Astrocyte (in vitro differentiated cells and primary cell): ENCODE results near the gene PCDHGB6. TPM values are rescaled to one million over a fixed set of nuclear protein-coding genes. Genes with fewer than 3 reads are reported as not detected.
A peak's percentile ranks its signal among the peaks of the same experiment; 100 is the strongest.
"Not testable (repeated sequence)": the region's sequence is repeated elsewhere in the genome, so short reads cannot be mapped to it uniquely, and the experiment has no call there.

Experiments
- DNase-seq: peaks from one replicate; pipeline ENCODE4 v3.0.0-alpha.2; 2010; ENCODE audit warnings: low read depth
- FAIRE-seq: peaks from 2 replicates; lab custom pipeline; 2011; peaks lifted over from hg19 to GRCh38; lab: Jason Lieb, UNC
- H2AFZ ChIP-seq: 2 replicates; pipeline ENCODE4 v1.6.0; 2012; ENCODE audit warnings: low read depth, low read length, inconsistent platforms
- H3K27ac ChIP-seq: 2 replicates; pipeline ENCODE4 v1.5.1; 2011; ENCODE audit warnings: low read depth, low read length, inconsistent platforms
- H3K27me3 ChIP-seq: 2 replicates; pipeline ENCODE4 v1.6.0; 2011; ENCODE audit warnings: low read length, inconsistent platforms; ENCODE audit not compliant: insufficient read depth
- H3K36me3 ChIP-seq: 2 replicates; pipeline ENCODE4 v1.5.1; 2011; ENCODE audit warnings: low read length, inconsistent platforms; ENCODE audit not compliant: insufficient read depth
- H3K4me1 ChIP-seq: 2 replicates; pipeline ENCODE4 v1.5.1; 2011; ENCODE audit warnings: low read length, inconsistent platforms; ENCODE audit not compliant: insufficient read depth
- H3K4me2 ChIP-seq: 2 replicates; pipeline ENCODE4 v1.6.0; 2012; ENCODE audit warnings: low read length, inconsistent platforms
- H3K4me3 ChIP-seq: 2 replicates; pipeline ENCODE4 v1.5.1; 2011; ENCODE audit warnings: low read depth, mild to moderate bottlenecking, low read length, inconsistent platforms; ENCODE audit not compliant: insufficient read depth
- H3K79me2 ChIP-seq: 2 replicates; pipeline ENCODE4 v1.6.0; 2012; ENCODE audit warnings: mild to moderate bottlenecking, low read length, inconsistent platforms; ENCODE audit not compliant: insufficient read depth
- H3K9ac ChIP-seq: 2 replicates; pipeline ENCODE4 v1.6.0; 2012; ENCODE audit warnings: mild to moderate bottlenecking, low read length, inconsistent platforms
- H3K9me3 ChIP-seq: 2 replicates; pipeline ENCODE4 v1.5.1; 2012; ENCODE audit warnings: low read depth, mild to moderate bottlenecking, low read length, inconsistent platforms; ENCODE audit not compliant: insufficient read depth
- H4K20me1 ChIP-seq: 2 replicates; pipeline ENCODE4 v1.6.0; 2012; ENCODE audit warnings: low read length, inconsistent platforms; ENCODE audit not compliant: insufficient read depth
- H3K27ac Mint-ChIP-seq: one replicate; pipeline ENCODE4 v1.8.0; 2021; ENCODE audit warnings: mild to moderate bottlenecking, mixed read lengths; ENCODE audit not compliant: unreplicated experiment
- H3K27me3 Mint-ChIP-seq: one replicate; pipeline ENCODE4 v1.8.0; 2021; ENCODE audit warnings: low read depth, mixed read lengths; ENCODE audit not compliant: unreplicated experiment
- H3K36me3 Mint-ChIP-seq: one replicate; pipeline ENCODE4 v1.8.0; 2021; ENCODE audit warnings: low read depth, mixed read lengths; ENCODE audit not compliant: unreplicated experiment
- H3K4me1 Mint-ChIP-seq: one replicate; pipeline ENCODE4 v1.8.0; 2021; ENCODE audit warnings: low read depth, mixed read lengths; ENCODE audit not compliant: unreplicated experiment
- H3K4me3 Mint-ChIP-seq: one replicate; pipeline ENCODE4 v1.8.0; 2021; ENCODE audit warnings: mild to moderate bottlenecking, moderate library complexity, mixed read lengths; ENCODE audit not compliant: unreplicated experiment
- H3K9me3 Mint-ChIP-seq: one replicate; pipeline ENCODE4 v1.8.0; 2021; ENCODE audit warnings: mild to moderate bottlenecking, mixed read lengths; ENCODE audit not compliant: unreplicated experiment
- EZH2 ChIP-seq: IDR thresholded peaks from 2 replicates; pipeline ENCODE4 v1.6.1; 2012; ENCODE audit warnings: mild to moderate bottlenecking, low read length, inconsistent platforms; ENCODE audit not compliant: insufficient read depth
- total RNA-seq: library from RNA; stranded (reverse); gene quantifications from 2 replicates; pipeline ENCODE4 v1.2.1, GENCODE V29; 2021
- TF ChIP-seq, protein P1 (sequence below): IDR thresholded peaks from 2 replicates; pipeline ENCODE4 v1.5.1; 2011; ENCODE audit warnings: low read depth, mild to moderate bottlenecking, inconsistent platforms, low read length, moderate library complexity; ENCODE audit not compliant: insufficient read depth

PCDHGB6 gene
- total RNA-seq, 1 donor from 2014 or later, result 18.4 TPM

DNA sequence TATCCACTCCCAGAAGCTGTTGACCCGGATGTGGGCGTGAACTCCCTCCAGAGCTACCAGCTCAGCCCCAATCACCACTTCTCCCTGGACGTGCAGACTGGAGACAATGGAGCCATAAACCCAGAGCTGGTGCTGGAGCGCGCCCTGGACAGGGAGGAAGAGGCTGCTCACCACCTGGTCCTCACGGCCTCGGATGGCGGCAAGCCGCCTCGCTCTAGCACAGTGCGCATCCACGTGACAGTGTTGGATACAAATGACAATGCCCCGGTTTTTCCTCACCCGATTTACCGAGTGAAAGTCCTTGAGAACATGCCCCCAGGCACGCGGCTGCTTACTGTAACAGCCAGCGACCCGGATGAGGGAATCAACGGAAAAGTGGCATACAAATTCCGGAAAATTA, 14.6 kb upstream of the PCDHGB6 start:
- no peak overlapping the region for H3K4me2 ChIP-seq
- TF ChIP-seq, protein P1, sequence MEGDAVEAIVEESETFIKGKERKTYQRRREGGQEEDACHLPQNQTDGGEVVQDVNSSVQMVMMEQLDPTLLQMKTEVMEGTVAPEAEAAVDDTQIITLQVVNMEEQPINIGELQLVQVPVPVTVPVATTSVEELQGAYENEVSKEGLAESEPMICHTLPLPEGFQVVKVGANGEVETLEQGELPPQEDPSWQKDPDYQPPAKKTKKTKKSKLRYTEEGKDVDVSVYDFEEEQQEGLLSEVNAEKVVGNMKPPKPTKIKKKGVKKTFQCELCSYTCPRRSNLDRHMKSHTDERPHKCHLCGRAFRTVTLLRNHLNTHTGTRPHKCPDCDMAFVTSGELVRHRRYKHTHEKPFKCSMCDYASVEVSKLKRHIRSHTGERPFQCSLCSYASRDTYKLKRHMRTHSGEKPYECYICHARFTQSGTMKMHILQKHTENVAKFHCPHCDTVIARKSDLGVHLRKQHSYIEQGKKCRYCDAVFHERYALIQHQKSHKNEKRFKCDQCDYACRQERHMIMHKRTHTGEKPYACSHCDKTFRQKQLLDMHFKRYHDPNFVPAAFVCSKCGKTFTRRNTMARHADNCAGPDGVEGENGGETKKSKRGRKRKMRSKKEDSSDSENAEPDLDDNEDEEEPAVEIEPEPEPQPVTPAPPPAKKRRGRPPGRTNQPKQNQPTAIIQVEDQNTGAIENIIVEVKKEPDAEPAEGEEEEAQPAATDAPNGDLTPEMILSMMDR, result no peak
- no peak for TF ChIP-seq EZH2
- FAIRE-seq (no peak), DNase-seq (no peak)
- Mint-ChIP-seq H3K27ac (no peak overlapping the region), H3K36me3 (peaks cover 26% of the 10 kb centered on the region), H3K4me1 (peaks cover 1% of the 10 kb centered on the region), H3K27me3 (no peaks in the 10 kb centered on the region), H3K9me3 (peaks cover 42% of the 10 kb centered on the region), H3K4me3 (no peak overlapping the region)
- no peaks in the 10 kb centered on the region for H3K36me3 ChIP-seq
- no peaks in the 10 kb centered on the region for H3K79me2 ChIP-seq
- H3K4me3 ChIP-seq, result no peak overlapping the region
- no peaks in the 10 kb centered on the region for H3K27me3 ChIP-seq
- H3K9me3 ChIP-seq, result peaks cover 45% of the 10 kb centered on the region
- no peak overlapping the region for H3K9ac ChIP-seq
- H4K20me1 ChIP-seq, result no peaks in the 10 kb centered on the region
- no peak overlapping the region for H3K27ac ChIP-seq
- H3K4me1 ChIP-seq, result no peaks in the 10 kb centered on the region
- H2AFZ ChIP-seq, result no peak overlapping the region

DNA sequence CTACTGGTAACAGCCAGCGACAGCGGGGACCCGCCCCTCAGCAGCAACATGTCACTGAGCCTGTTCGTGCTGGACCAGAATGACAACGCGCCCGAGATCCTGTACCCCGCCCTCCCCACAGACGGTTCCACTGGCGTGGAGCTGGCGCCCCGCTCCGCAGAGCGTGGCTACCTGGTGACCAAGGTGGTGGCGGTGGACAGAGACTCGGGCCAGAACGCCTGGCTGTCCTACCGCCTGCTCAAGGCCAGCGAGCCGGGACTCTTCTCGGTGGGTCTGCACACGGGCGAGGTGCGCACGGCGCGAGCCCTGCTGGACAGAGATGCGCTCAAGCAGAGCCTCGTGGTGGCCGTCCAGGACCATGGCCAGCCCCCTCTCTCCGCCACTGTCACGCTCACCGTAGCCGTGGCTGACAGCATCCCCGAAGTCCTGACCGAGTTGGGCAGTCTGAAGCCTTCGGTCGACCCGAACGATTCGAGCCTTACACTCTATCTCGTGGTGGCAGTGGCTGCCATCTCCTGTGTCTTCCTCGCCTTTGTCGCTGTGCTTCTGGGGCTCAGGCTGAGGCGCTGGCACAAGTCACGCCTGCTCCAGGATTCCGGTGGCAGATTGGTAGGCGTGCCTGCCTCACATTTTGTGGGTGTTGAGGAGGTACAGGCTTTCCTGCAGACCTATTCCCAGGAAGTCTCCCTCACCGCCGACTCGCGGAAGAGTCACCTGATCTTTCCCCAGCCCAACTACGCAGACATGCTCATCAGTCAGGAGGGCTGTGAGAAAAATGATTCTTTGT, 13.2 kb upstream of the PCDHGB6 start:
- not testable (repeated sequence) for H3K36me3 ChIP-seq, H3K4me2 ChIP-seq, H3K27ac Mint-ChIP-seq, FAIRE-seq, H3K27me3 ChIP-seq, H3K9ac ChIP-seq, DNase-seq, H3K4me3 ChIP-seq, H3K27ac ChIP-seq, H3K4me1 Mint-ChIP-seq, H3K4me3 Mint-ChIP-seq, H2AFZ ChIP-seq, H3K27me3 Mint-ChIP-seq, H3K79me2 ChIP-seq, H4K20me1 ChIP-seq, H3K4me1 ChIP-seq
- Mint-ChIP-seq H3K9me3 (peaks cover 41% of the 10 kb centered on the region), H3K36me3 (peaks cover 34% of the 10 kb centered on the region)
- peaks cover 44% of the 10 kb centered on the region for H3K9me3 ChIP-seq

DNA sequence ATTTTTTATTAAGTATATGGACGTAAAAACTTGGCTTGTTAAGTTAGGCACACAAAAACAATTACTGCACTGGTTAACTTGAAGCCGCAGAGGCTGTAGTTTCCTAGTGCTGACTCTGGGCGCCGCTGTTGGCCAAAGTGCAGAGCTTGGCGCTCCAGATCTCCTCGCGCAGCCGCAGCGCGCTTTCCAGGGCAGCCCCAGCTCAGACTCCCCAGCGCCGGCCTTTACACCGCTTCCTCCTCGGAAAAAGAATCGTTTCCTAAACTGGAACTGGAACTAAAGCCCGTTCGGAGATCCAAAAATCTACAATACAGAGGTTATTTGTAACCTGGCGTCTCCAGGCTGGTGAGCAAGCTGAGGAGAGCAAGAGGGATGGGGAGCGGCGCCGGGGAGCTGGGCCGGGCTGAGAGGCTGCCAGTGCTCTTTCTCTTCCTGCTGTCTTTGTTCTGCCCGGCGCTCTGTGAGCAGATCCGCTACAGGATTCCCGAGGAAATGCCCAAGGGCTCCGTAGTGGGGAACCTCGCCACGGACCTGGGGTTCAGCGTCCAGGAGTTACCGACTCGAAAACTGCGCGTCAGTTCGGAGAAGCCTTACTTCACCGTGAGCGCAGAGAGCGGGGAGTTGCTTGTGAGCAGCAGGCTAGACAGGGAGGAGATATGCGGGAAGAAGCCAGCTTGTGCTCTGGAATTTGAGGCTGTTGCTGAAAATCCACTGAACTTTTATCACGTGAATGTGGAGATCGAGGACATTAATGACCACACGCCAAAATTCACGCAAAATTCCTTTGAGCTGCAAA, 9.9 kb upstream of the PCDHGB6 start, which contains the start of gene PCDHGB5:
Gene PCDHGB5 (plus strand): TSS at position 192 of the 796 bp plus-strand sequence. CDS start 181 bp downstream, at position 373.
- H3K4me3 Mint-ChIP-seq, H3K27ac Mint-ChIP-seq, H3K36me3 ChIP-seq, H3K27ac ChIP-seq, H3K27me3 Mint-ChIP-seq, H3K79me2 ChIP-seq, H3K27me3 ChIP-seq, H3K4me1 ChIP-seq, H3K4me1 Mint-ChIP-seq, FAIRE-seq, H4K20me1 ChIP-seq: not testable (repeated sequence)
- TF ChIP-seq, protein P1, result peak; percentile 41
- Histone ChIP-seq H2AFZ (peak within 1 kb of the TSS; percentile 41), H3K9ac (peak within 1 kb of the TSS; percentile 60), H3K4me3 (peak within 1 kb of the TSS; percentile 42), H3K9me3 (peaks cover 41% of the 10 kb centered on the region), H3K4me2 (peak within 1 kb of the TSS; percentile 64)
- Mint-ChIP-seq H3K9me3 (peaks cover 31% of the 10 kb centered on the region), H3K36me3 (peaks cover 27% of the 10 kb centered on the region)
- peak; percentile 30 for DNase-seq
